Measurements from ENCODE around the gene EFCAB12.

The EFCAB12 gene

DNA sequence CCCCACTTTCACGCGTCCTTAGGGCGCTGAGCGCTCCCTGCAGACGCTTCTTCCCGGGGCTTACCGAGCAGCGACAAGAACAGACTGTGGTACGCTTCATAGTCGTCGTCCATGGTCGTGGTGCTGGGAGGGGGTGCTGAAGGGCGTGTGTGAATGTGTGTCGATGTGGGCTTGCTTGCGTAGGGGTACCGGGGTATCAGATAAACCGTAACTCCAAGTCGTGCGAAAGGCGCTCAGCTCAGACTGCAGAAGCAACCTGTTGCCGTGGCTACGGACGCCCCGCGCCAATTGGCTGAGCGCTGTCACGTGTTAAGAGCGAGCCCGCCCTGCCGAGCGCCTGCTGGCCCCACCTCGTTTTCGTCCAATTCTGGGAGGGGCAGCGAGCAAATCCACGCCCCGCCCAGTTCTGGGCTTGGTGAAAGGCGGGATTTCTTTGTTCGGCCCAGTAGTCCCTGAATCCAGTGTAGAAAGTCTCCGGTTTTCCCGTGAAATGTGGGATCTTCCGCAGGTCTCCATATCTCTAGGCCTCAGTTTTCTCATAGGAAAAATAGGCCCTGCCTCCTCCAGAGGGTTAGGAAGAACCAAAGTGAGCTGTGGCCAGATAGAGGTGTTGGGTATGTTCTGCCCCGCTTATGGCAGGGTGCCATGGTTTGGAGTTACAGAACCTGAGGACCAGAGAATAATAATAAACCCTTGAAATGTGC, at the start of gene EFCAB12:
TSS of gene EFCAB12 (minus strand) at position 261 of the 704 bp plus-strand sequence. CDS start at position 113, 148 bp downstream.
- peak; percentile 91 to 93 for DNase-seq

DNA sequence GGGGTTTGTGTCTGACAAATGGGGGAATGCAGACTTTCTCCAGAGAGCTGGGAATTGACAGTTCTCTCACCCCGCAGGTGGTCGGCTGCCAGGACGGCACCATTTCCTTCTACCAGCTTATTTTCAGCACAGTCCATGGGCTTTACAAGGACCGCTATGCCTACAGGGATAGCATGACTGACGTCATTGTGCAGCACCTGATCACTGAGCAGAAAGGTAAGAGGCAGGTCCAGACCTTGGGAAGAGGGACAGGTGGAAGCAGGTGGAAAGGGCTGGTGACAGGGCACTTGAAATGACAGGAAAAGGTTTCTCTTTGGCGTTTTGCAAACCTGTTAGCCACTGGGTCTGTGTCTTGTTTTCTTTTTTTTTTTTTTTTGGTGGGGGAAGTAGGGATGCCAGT, 48.1 kb upstream of the EFCAB12 start:
- DNase-seq = no peak

DNA sequence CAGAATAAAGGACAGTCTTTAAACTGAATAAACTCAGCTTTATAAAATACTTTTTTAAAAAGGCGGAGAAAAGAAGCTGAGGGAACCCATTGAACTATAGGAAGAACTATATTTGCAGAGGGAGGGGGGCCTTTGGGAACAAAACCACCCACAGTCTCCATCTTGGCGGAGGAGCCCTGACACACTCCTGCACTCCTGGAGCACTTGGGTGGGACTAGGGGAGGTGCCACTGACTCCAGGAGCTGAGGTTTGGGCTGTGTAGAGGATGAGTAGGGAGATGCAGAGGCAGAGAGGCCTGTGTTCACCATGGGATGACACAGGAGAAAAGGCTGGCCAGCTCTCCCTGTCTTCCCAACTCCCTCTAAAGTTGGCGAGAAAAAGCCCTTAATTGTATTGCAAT, 47.4 kb upstream of the EFCAB12 start:
- no peak for DNase-seq

DNA sequence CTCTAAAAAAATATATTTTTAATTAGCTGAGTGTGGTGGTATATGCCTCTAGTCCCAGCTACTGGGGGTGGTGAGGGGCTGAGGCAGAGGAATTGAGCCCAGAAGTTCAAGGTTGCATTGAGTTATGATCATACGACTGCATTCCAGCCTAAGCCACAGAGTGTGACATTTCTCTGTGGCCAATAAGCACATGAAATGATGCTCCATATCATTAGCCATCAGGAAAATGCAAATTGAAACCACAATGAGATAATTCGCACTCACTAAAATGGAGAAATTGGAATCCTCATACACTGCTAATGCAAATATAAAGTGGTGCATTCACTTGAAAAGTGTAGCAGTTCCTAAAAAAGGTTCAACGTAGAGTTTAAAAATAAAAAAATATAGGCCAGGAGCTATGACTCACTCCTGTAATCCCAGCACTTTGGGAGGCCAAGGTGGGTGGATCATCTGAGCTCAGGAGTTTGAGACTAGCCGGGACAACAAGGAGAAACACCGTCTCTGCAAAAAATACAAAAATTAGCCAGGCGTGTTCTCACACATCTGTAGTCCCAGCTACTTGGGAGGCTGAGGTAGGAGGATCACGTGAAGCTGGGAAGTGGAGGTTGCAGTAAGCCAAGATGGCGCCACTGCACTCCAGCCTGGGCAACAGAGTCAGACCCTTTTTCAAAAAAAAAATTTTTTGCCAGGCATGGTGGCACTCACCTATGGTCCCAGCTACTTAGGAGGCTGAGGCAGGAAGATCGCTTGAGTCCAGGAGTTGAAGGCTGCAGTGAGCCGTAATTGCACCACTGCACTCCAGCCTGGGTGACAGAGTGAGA, 46.8 kb upstream of the EFCAB12 start:
- no peak for DNase-seq

DNA sequence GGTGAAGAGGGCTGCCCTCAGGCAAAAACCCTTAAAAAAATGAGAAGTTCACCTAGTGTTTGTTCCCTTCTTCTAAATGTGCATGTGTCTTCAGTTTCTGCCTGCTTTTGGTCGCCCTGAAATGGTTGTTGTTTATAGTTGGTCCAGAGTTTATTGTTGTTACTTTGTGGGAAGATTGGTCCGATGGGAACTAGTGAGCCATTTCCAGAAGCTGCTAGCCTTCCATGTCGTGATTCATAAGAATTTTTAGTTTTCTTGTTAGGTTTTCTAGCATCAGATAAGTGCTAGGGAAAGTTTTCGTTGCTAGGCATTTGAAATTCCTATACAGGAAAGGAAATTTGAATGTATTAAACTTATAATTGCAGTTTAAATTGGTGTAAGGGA, 45.3 kb upstream of the EFCAB12 start:
- no peak for DNase-seq

DNA sequence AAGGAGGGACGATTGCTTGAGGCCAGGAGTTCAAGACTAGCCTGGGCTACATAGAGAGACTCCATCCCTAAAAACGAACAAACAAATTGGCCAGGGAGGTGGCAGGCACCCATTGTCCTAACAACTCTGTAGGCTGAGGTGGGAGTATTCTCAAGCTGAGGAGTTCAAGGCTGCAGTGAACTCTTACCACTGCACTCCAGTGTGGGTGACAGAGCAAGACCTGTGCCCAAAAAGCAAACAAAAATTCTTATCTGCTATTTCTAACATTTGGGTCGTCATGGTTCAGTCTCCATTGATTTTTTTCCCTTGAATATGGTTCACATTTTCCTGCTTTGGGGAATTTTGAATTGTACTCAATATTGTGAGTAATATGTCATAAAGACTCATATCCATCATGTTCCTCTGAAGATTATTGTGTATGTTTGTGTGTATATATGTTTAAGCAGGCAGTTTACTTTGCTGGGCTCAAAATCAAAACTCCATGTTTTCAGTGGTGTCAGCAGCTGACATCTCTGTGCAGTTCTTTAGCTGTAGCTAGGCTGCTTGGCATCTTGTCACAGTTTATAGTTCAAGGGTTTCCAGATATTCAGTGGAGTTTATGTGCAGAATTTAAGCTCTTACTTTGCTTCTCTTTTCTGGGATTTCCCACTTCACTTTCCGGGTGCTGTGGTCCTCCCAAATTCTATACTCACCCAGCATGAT, 44.8 kb upstream of the EFCAB12 start:
- no peak for DNase-seq

DNA sequence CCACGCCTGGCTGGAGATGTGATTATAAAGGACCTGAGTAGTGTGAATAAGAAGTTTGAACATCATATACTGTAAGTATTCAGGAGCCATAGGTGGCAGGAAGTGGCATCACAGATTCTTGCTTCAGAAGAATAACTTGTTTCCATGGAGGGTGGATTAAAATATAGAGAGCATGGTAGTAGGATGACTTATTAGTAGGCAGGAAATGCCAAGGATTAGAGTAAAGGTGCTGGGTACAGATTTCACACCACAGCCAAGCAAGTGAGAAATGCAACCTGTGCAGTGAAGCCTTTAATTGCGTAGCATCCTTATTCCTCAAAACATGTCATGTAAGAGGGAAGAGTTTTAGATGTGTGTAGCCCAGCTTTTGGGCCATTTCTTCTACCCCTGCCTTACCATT, 42.4 kb upstream of the EFCAB12 start:
- no peak for DNase-seq

DNA sequence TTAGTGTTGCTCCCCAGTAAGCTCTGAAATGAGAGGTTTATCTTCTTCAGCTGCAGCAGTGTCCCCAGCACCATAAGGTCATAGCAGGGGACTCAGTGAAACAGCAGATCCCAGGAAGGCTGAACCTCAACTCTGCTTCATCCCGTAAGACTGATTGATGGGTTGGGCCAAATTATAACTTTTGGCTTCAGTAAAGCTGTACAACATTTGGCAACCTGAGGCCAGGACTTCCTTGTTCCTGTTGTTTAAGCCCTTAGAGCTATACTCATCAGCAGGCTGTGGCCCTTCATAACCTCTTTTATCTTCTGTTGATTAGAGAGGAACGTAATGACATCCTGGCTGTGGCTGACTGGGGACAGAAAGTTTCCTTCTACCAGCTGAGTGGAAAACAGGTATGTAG, 40.6 kb upstream of the EFCAB12 start:
- no peak for DNase-seq

DNA sequence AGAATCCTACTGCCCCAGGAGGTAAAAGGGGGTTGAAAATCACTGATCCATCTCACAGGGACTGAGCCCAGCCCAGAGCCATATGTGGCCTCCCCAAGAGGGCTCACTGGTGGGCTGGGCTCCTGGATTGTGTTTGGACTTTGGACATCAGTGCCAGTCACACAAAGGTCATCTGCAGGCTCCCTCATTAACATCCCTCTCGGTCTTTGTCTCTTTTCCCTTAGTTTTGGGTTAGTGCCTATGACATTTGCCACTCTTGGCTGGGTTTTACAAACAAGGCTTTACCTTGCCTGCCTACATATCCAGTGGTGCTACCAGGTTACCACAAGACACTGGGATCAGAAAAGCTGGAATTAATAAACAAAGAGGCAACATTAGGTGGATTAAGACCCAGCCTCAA, 39.5 kb upstream of the EFCAB12 start:
- DNase-seq = no peak

DNA sequence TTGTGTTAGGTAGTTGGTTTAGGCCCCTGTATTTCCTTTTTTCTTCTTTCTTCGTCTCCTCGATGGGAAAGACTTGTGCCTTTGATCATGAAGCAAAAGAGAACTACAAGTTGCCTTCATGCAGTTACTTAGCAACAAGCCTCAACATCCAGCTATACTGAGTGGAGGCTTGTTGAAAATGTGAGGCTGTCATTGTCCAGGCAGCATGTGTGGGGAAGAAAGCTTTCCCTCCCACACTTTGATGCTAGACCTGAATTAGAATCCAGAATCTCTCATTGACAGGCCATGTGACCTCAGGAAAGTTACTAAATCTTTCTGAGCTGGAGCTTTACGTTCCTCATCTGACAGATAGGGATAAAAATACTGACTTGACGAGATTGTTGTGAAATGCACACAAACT, 35.3 kb upstream of the EFCAB12 start:
- DNase-seq = no peak

DNA sequence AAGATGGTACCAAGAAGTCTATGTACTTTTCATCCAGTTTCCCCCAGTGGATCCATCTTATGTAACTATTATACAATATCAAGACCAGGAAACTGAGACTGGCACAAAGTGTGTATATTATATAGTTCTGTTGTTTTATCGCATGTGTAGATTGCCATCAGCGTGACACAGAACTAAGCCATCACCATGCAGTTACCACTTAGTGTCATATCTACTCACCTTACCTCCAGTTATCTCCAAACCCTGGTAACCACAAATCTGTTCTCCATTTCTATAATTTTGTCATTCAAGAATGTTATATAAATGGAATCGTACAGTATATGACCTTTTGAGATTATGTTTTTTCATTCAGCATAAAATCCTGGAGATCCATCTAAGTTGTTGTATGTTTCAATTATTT, 34.7 kb upstream of the EFCAB12 start:
- DNase-seq = no peak

DNA sequence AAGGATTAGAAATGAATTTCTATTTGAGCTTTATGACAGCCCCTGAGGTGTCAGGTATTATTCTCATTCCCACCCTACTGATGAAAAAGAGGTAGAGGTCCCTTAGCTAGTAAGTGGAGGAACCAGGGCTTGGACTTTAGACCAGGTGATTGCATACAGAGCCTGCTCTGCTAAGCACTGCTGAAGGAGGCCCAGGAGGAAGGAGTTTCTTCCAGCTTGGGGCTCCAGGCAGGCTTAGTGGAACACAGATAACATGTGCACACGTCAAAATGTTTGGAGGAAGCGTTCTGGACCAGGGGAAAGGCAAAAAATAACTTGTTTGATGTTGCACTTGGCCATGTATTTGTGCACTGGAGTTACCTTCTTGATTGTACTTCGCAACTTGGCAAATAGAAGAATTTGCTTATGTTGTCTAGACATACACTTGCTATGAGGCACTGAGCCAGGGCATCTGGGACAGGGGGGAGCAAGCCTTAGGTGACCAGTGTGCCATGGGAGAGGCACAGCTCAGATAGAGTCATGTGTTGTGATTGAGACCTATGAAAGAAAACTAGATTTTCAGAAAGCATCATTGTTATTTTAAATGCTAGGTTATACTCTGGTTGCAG, 34.0 kb upstream of the EFCAB12 start:
- no peak for DNase-seq

DNA sequence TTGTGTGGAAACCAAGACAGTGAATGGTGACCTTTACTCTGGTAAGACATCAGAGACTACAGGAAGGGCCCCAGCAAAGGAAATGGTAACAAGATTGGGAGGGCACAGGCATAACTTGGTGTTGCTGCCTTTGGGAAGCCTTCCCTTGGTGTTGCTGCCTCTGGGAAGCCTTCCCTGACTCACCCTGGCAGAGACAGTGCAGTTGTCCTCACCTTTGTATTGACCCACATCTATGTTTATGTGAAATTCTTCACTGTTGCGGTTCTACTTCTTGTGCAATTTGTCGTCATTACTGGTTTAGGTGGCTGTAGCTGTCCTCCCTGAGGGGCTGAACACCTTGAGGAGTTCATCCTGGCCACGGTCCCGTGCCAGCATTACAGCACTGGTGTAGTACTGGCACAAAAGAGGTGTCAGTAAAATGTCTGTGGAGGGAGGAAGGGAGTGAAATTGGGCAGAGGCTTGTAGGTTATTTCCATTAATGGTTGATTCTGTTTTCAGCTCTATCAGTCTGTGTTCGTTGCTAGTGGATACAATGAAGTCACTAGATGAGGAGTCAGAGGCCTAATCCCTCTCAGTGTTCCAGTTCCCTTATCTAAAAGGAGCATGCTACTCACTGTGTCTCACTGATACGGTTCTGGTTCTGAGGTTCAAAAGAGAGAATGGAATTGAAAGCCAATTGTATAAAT, 33.2 kb upstream of the EFCAB12 start:
- no peak for DNase-seq

DNA sequence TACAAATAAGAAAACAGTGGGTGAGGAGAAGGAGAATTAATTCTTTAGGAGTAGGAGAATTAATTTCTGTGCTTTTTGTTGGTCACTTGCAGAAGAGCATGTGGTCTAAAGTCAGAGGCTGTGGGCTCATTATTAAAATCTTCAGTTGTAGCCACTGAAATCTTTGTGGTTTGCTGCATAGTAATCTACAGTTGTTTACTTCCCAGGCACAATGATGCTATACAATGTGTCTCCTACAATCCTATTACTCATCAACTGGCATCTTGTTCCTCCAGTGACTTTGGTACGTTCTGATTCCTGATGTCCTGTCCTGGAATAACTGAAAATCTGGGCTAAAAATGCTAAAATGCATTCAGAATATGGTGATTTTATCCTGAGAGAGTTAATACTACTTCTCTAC, 32.6 kb upstream of the EFCAB12 start:
- DNase-seq = no peak

DNA sequence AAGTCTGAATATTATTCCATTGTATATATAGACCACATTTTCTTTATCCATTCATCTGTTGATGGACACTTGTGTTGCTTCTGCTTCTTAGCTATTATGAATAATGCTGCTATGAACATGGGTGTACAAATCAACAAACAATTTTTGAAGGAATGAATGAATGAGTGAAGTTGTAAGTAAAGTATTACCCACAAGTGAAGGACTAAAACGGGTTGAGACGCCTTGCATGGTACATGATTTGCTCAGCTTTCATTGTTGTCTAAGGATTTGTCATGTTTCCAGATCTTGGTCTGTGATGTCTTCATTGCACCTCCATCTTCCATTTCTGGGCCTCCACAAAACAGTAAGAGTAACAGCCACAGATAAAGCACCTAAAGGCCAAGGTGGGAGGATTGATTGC, 32.1 kb upstream of the EFCAB12 start:
- DNase-seq = no peak

DNA sequence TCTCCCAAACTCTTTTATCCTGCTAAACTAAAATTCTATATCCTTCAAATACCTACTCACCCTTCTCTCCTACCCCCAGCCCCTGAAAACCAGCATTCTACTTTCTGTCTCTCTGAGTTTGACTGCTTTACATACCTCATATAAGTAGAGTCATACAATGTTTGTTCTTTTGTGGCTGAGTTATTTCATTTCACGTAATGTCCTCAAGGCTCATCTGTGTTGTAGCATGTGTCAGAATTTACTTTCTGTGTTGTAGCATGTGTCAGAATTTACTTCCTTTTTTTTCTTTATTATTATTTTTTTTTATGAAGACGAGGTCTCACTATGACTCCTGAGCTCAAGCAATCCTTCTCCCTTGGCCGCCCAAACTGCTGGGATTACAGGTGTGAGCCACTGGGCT, 31.7 kb upstream of the EFCAB12 start:
- DNase-seq = no peak

DNA sequence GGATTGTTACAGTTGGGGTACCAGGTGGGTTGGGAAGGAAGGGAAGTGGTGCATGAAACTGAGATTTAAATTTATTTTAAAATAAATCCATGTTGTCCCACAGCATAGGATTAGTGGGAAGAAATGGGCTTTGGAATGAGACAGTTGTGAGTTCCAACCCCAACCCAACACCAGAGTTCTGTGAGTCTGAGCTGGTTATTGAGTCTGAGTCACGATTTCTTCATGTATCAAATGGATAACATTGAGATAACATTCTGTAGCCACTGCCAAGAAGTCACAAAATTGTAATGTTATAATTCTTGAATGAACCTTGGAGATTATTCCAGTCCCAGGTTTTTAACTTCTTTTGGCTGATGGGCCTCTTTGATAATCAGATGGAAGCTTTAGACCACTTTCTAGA, 25.3 kb upstream of the EFCAB12 start:
- no peak for DNase-seq

DNA sequence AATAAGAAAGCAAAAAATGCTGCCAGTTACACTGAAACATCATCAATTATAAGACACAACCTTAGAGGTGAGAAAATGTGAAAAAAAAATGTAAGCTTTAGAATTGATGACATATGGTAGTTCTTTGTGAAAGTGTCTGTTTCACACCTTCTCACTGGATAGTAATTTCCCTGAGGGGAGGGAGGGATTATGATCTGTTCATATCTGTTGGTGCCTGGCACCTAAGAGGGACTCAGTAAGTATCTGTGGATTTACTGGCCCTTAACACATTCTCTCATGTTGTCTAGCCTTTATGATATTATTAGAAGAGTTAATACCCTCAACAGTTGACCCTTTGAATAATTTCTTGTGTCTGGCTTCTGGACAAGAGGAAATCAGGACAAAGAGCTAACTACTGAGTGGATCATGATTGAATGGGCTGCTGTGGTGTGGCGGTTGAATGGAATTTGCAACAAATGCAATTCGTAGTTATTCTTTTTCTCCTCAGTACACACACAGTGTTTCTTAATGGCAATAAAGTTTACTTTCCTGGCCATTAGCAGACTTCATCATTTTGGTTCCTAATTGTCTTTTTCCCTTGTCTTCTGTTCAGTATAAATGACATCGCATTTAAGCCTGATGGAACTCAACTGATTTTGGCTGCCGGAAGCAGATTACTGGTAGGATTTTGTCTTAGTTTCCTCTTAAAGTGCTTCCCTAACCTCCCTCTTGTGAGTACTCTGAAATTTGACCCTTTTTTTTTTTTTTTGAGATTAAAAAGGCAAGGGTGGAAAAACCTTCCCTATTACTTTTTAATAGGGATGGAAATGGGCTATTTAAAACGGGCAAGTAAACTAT, 21.1 kb upstream of the EFCAB12 start:
- DNase-seq = no peak

DNA sequence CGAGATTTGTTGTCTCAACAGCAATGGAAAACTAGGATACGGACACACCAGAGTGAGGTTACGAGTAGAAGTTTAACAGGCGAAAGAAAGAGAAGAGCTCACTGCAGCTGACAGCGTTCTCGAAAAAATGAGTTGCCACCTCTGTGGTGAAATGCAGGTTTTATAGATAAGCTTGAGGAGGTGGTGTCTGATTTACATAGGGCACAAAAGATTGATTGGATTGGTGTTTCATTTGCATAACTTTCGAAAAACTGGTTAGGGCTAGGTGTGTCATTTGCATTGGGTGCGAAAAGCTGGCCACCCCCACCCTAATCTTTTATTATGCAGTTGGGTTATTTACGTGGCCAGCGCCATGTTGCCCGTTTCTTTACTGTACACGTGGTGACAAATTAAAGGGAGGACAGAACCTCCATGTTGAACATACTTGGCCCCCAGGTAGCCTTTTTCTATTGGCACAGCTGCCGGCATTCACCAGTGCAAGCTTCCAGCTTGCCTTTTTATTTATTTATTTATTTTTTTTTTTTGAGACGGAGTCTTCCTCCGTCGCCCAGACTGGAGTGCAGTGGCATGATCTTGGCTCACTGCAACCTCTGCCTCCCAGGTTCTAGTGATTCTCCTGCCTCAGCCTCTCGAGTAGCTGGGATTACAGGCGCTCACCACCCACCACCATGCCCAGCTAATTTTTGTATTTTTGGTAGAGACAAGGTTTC, 19.9 kb upstream of the EFCAB12 start:
- no peak for DNase-seq

DNA sequence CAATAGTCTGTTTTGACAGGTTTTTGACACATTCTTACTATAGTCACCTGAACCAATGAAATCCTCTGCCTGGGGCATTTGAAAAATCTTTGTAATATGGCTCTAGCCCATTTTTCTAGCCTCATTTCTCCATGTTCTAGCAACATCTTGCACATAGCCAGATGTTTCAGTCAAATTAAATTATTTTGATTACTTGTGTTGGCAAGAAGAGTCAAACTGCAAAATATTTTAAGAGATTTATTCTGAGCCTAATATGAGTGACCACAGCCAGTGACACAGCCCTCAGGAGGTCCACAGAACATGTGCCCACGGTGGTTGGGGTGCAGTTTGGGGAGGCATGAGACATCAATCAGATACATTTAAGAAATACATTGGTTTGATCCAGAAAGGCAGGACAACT, 18.5 kb upstream of the EFCAB12 start:
- no peak for DNase-seq

DNA sequence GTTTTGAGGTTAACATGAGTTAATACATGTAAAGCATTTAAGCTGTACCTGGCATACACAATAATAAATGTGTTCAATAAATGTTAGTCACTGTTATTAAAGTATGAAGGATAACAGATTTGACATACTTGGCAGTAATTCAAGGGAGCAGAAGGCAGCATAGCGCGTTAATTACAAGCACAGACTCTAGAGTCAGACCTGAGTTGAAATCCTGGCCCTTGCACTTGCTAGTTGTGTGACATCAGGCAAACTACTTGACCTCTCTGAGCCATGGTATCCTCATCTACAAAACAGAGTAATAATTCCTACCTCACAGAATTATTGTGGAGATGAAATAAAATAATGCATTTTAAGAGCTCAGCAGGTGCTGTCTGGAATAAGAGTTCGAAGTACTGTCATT, 17.0 kb upstream of the EFCAB12 start:
- no peak for DNase-seq
